K562 (cell line): ENCODE data around the gene SNRNP200.

ENCODE experiments used
- BRF2 ChIP-seq: IDR thresholded peaks from 3 replicates; pipeline ENCODE4 v1.6.1; 2011; ENCODE audit warnings: borderline replicate concordance, mild to moderate bottlenecking; ENCODE audit not compliant: insufficient read length, insufficient read depth
- CBX5 ChIP-seq: IDR thresholded peaks from 2 replicates; pipeline ENCODE4 v1.6.1; 2014; ENCODE audit warnings: low read depth, borderline replicate concordance
- HCFC1 ChIP-seq: IDR thresholded peaks from 2 replicates; pipeline ENCODE4 v1.6.1; 2012; ENCODE audit warnings: low read depth, low read length, improper control_type of control experiment
- JUND ChIP-seq, 2 experiments: IDR thresholded peaks; 2 replicates in 1 of 2; 3 replicates in 1 of 2; pipeline ENCODE4 v1.6.1; 2011; ENCODE audit warnings: borderline replicate concordance in 2 of 2, low read depth in 2 of 2, low read length in 2 of 2, improper control_type of control experiment in 1 of 2, missing biosample characterization in 1 of 2, missing genetic modification characterization in 1 of 2, missing genetic modification reagents in 1 of 2
- NRF1 ChIP-seq, 2 experiments: fragments of 450-650 bp; IDR thresholded peaks in 1 of 2; conservative IDR thresholded peaks in 1 of 2; 2 replicates each; pipeline ENCODE4 v1.6.1; 2014; ENCODE audit warnings: mild to moderate bottlenecking in 2 of 2
- POLR2A ChIP-seq: fragments of 450-650 bp; conservative IDR thresholded peaks from 2 replicates; pipeline ENCODE4 v1.6.1; 2016
- POLR2AphosphoS5 ChIP-seq: IDR thresholded peaks from 2 replicates; pipeline ENCODE4 v1.6.1; 2011; ENCODE audit warnings: mild to moderate bottlenecking, low read depth, low read length, moderate library complexity; ENCODE audit not compliant: control insufficient read depth, insufficient read depth
- RBBP5 ChIP-seq: fragments of 200-600 bp; sonication (generic); IDR thresholded peaks from 2 replicates; pipeline ENCODE4 v1.6.1; 2012; ENCODE audit warnings: borderline replicate concordance, mild to moderate bottlenecking, low read length, control low read depth, inconsistent platforms; ENCODE audit not compliant: insufficient read depth, poor library complexity, severe bottlenecking
- TARDBP ChIP-seq: fragments of 450-650 bp; IDR thresholded peaks from 2 replicates; pipeline ENCODE4 v1.6.1; 2016
- TBL1XR1 ChIP-seq, 2 experiments: IDR thresholded peaks; 2 replicates each; pipeline ENCODE4 v1.6.1; 2012; ENCODE audit warnings: improper control_type of control experiment in 2 of 2, low read length in 2 of 2, mild to moderate bottlenecking in 1 of 2
- ZBTB33 ChIP-seq: sonication (generic); formaldehyde crosslinking; IDR thresholded peaks from 2 replicates; pipeline ENCODE4 v1.8.1; 2023; ENCODE audit warnings: mild to moderate bottlenecking, missing genetic modification reagents

- TF ChIP-seq JUND (IDR thresholded peaks at IDR 0.05; ENCODE audit: borderline replicate concordance, low read depth, low read length), result no peak
- no peak for TF ChIP-seq JUND (tag; IDR thresholded peaks at IDR 0.05; ENCODE audit: borderline replicate concordance, low read depth, low read length)
- TF ChIP-seq BRF2, result no peak
- no peak for TF ChIP-seq TARDBP
- no peak for TF ChIP-seq HCFC1
- no peak for TF ChIP-seq TBL1XR1 (IDR thresholded peaks at IDR 0.05; ENCODE audit: low read length in 2 of 2)
- TF ChIP-seq POLR2AphosphoS5, result peak; percentile 17; the same call in 1 of the 2 replicates
- no peak for TF ChIP-seq POLR2A
- no peak for TF ChIP-seq NRF1 (conservative IDR thresholded peaks at IDR 0.05 in 1 of 2, IDR thresholded peaks at IDR 0.05 in 1 of 2)
- no peak for TF ChIP-seq RBBP5
- no peak for TF ChIP-seq CBX5
- no peak for TF ChIP-seq ZBTB33 (CRISPR knock-in tag)
Observed at GRCh38 chr2:96345868-96346462, 40.6 kb upstream of the SNRNP200 start.
